ENCODE results near the gene CNPY4. TPM values are rescaled to one million over a fixed set of nuclear protein-coding genes. Genes with fewer than 3 reads are reported as not detected.
A peak's percentile ranks its signal among the peaks of the same experiment; 100 is the strongest.
"Not testable (repeated sequence)": the region's sequence is repeated elsewhere in the genome, so short reads cannot be mapped to it uniquely, and the experiment has no call there.

The CNPY4 gene
- total RNA-seq, 1 donor from 2014 or later, result 9.2 TPM

DNA sequence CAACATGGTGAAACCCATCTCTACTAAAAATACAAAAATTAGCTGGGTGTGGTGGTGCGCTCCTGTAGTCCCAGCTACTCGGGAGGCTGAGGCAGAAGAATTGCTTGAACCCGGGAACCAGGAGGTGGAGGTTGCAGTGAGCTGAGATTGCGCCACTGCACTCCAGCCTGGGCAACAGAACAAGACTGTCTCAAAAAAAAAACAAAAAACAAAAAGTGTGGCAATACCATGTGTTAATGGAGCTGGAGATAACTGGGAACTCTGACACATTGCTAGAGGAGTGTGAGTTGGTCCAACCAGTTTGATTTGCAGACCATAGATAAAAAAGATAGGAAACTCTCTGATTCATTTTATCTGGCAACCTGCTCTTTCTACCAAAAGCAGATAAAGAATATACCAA lies 26.9 kb downstream of the CNPY4 start:
- DNase-seq (ENCODE audit: low spot score), result not testable (repeated sequence)

DNA sequence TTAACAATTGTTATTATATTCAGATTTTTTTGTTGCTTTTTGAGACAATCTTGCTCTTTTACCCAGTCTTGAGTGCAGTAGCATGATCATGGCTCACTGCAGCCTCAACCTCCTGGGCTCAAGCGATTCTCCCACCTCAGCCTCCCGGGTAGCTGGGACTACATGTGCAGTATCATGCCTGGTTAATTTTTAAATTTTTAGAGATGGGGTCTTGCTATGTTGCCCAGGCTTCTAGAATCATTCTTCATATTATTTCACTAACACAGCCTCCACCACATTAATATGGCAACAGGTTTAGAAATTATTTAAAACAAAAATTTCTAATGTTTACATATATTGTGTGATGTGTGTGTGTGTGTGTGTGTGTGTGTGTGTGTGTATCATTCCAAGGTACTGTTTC lies 27.8 kb downstream of the CNPY4 start:
- DNase-seq (ENCODE audit: low spot score), result no peak

DNA sequence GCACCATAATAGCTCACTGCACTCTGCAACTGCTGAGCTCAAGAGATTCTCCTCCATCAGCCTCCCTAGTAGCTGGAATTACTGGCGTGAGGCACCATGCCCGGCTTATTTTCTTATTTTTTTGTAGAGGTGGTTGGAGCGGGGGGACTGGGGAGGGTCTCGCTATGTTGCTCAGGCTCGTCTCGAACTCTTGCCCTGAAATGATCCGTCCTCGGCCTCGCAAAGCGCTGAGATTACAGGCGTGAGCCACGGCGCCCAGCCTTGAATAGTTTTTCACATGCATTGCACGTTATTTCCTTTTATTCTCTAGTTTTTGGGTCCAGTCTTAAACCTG lies 28.8 kb downstream of the CNPY4 start:
- no peak for DNase-seq (ENCODE audit: low spot score)

DNA sequence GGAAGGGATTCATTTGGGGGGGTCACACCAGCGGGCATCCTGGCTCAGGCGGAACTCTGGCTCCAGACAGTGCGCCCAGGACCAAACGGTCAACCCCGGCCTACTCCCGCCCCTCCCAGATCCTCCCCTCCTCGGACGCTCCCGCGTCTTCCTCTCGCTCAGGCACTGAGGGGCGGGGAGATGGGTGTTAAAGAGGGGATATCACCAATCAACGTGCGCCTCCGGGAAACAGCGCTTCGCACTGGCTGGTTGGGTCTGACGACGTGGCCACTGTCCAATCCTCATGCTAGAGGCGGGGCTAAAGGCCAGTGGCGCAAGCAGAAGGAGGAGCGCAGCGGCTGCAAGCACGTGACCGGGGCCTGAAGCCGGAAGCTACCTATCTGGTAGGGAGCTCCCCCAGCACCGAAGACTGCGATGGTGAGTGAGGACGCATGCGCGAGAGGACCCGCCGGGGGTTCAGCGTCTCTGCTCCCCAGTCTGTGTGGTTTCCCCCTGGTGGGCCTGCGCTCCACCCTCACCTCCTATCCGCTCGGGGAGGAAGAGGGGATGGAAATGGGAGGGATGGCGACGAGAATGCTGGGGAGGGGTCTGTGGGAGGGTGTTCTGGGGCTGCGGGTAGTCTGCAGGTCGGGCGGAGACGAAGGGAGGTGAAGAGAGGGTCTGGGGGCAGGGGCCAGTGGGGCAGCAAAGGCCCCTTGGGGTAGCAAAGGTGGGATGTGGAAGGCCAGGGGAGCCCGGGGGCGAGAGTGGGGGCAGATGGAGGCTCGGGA lies 29.3 kb downstream of the CNPY4 start, which contains the start of gene LAMTOR4:
Gene LAMTOR4, plus strand, starts transcription at position 360 of the 770 bp plus-strand sequence. Its CDS starts 55 bp downstream, at position 415.
- DNase-seq (ENCODE audit: low spot score), result peak; percentile 99

DNA sequence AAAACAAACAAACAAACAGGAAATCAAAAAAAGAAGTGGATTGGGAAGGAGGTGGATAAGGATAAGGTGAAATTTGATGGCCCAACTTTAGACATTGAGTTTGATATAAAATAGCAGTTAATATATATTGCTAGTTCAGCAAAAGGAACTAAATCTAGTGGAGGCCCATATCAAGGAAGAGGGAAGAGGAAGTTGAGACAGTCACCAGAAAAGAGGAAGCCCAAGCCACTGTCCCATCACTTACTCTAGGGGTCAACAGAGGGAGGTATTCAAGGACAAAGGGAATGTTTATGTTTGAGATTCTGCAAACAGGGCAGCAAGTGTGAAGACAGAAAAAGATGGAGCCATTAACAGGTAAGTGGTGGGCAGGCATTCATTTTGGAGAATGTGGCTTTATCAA lies 33.0 kb downstream of the CNPY4 start:
- no peak for DNase-seq (ENCODE audit: low spot score)

DNA sequence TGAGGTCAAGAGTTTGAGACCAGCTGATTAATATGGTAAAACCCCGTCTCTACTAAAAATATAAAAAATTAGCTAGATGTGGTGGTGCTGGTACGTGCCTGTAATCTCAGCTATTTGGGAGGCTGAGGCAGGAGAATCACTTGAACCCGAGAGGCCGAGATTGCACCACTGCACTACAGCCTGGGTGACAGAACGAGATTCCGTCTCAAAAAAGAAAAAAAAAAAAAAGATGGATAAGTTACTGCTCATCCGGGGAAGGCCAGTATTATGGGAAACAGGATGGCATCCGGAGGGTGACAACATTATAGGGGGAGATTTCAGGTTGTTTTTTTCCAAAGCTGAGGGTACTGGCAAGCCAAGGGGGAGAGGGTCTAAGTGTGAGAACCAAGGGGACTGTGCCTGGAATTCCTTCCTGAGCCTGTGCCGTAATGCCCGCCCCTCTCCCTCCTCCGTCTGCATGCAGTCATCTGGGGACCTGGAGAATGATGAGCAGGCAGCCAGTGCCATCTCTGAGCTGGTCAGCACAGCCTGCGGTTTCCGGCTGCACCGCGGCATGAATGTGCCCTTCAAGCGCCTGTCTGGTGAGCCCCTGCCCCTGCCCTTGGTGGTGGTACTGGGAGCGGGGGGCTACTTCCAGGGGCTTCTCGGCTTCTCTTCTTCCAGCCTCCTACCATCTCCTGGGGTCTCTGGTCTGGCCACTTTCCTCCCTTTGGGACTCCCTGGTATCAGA lies 33.7 kb downstream of the CNPY4 start:
- DNase-seq (ENCODE audit: low spot score), result no peak

DNA sequence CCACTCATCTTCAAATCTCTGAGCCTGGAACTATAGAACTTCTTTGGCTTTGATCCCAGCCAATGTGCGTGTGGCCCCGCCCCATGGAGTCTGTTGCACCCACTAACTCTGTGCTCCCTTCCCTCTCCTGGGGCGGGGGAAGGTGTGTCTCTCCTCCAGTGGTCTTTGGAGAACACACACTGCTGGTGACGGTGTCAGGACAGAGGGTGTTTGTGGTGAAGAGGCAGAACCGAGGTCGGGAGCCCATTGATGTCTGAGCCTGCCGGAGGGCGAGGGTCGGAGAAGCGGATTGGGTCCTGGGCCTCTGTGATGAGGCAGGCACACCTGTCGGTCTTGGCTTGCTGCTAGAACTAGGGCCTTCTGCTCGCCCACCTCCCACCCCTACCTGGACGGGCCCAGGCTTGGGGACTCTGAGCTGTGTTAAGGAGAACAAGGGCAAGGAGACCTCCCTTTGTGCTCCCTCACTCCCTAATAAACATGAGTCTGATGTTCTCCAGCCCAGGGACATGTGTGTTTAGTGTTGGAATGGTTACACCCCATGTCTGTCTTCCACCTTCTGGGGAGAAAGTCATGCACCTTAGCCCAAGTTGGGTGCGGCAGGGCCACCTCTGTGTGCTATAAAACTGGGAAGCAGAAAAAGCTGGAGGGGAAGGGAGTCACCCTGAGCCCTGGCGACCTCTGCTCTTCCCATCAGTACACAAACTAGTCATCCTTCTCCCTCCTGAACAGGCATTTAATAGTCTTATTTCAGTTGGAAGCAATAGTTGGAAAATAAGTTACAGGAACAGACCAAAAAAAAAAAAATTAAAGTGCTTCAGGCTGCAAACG lies 34.5 kb downstream of the CNPY4 start:
- DNase-seq (ENCODE audit: low spot score), result no peak

DNA sequence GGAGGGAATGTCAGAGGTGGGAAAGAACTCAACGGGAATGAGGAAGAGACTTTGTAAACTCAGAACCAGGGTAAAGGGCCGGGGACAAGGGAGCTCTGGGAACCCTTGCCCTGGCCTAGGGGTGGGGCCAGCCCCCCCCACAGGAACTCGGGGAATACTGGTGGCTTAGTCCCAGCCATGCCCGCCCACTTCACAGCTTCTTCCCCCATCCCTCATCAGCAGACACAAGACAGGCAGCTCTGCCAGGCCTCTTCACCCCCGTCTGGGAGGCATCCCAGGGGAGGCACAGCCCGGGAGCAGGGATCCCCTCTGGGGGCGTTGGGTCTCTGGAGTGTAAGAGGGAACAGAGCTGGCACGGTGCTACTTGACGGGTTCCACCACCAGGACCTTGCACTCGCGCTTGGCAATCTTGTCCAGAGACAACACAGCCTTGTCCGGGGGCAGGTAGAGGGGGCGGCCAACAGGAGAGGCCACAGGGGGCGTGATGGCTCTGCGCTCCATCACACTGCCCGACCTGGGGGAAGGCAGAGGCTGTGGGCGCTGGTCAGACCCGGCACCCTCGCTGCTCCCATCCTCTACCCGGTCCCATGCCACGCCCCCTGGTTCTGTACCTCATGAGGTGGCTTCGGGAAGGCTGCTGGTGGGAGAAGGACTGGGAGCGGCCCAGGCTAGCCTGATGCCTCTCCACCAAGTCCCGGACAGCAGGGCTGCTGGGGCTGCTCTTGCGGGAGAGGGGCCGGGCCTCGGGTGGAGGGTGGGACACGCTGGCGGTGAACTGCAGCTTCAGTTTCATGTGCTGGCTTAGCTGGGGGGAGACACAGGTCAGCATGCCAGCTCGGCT lies 35.4 kb downstream of the CNPY4 start:
- DNase-seq (ENCODE audit: low spot score), result no peak

DNA sequence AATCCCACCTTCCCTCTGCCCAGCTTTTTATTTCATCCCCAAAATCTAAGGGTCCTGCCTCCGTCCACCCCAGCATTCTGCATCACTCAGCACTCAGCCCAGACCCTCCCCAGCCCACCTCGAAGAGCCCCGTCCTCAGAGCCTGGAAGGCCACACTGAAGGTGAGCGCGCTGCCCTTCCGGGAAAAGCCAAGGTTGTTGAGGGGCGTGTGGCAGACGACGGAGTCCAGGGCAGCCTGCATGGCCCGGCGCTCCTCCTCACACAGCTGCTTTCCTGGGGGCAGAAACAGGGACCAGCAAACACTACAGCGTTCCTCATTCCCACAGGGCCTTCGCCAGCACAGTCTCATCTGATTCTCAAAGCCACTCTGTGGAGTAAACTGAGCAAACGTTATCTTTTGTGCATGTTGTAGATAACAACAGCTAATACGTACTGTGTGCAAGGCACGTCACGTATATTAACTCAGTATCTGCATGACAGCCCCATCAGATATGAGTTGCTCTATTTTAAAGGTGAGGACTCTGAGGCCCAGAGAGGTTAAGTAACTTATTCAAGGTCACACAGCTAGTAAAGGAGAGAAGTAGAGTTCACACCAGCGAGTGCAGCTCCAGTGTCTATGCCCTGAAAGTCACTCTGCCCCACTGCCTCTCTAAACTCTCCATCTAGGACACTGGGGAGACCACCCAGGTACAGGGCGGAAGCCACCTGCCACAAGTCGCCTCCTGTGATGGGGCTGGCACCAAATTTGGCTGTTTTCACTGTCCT lies 36.3 kb downstream of the CNPY4 start:
- DNase-seq (ENCODE audit: low spot score), result no peak

DNA sequence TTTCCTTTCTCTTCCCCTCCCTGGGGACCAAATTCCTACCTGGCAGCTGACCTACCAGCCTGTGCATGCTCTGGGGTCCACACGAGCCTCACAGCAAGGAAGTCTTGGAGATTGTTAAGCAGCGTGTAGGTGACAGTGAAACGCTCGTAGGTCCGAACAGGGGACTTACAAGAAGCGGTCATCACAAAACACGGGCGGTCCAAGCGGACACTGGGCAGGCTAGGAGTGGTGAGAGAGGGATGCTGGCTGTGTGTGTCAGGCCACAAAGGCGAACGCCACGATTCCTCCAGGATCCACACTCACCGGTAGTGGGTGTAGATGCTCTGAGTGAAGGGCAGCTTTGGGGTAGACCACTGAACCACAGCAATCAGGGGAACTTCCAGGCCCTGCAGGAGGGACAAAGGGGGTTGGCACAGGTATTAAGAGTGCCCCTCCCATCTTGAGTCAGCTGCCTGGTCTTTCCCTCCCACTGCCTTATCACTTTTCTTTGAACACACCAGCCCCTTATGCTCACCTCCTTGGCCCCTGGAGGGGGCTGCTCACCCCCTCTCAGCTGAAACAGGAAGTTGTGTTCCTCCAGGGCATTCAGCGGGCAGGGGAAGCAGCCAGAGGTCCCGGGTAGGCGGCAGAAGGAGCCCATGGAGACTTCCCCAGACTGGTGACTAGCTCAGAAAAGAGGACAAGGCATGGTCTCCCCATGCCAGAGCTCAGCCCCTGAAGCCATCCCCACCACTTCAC lies 37.1 kb downstream of the CNPY4 start:
- DNase-seq (ENCODE audit: low spot score), result no peak

DNA sequence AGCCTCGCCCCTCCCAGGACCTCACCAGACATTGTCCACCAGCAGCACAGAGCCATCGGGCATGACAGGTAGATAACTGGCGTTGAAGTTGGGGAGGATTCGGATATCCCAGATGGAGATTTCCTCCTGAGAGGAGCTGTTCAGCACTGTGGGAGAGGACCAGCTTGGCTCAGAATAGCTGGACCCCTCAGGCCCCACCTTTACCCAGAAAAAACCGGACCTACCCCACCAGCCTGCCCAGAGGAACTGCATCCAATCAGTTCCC lies 37.6 kb downstream of the CNPY4 start:
- DNase-seq (ENCODE audit: low spot score), result no peak

DNA sequence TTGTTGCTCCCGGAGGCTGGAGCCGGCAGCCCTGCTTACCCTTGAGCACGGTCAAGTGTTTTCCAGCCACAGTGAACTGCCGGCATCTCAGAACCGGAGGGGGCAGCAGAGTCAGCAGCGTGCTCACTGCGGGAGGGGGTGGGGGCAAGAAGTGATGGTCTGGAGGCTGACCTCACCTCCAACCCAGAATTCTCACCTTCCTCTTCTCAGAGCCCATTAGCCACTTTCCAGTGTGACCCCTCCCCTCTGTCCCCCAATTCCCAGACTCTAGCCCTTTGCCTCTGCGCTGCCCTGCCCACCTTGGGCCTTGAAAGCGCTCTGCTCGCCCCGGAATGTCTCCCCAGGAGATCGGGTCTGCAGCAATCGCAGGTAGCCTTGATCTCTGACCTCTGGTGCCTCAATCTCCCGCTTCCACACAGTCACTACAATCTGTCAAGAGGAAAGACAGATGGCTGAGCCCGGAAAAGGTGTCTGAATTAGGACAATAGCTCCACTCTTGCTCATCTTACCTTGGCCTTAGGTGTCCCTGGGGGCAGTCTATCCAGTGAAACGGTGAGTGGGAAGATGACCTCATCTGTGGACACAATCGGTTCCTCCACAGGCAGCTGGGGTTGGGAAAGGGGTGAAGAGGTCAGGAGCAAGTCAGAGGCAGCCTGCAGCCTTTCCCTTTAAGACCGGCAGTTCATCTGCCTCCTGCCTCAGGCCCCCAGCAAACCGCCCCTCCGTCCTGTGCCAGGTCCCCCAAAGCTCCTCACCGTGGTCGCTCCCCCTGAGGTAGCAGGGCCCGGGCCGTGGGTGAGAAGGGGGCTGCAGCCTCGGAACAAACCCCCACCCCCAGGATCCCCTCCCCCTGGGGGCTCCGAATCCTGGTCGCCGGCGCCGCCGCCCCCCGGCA lies 38.1 kb downstream of the CNPY4 start:
- no peak for DNase-seq (ENCODE audit: low spot score)

DNA sequence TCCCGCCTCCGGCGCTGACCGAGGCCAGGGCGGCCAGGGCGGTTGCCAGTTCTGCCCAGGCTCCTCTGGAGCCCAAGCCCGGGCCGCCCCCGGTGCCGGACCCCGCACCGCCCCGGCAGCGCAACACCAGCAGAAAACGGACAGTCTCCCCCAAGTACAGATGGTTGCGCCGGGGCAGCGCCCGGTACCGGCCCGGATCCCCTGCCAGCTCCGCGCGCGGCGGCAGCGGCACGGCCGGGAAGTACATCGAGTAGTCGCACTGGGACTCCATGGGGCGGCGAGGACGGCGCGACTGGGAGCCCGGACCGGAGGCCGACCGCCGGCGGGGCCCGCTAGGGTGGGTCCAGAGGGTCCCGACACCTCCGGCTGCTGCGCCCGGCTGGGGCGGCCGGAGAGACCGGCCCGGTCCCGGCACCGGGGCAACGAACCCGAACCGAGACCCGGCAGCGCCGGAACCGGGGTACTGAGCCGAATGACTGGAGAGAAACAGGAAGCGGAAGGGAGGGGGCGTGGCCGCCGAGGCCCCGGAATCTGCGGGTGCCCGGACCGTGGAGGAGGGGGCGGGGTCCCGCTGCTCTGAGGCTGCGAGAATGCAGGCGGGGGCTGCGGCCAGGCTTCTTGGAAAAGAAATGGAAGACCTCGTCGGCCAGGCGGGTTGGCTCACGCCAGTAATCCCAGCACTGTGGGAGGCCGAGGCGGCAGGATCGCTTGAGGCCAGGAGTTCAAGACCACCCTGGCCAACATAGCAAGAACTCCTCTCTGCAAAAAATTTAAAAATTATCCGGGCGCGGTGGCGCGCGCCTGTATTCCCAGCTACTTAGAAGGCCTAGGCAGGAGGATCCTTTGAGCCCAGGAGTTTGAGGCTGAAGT lies 39.0 kb downstream of the CNPY4 start, which contains the start of gene TRAPPC14:
Gene TRAPPC14, minus strand, starts transcription at position 495 of the 870 bp plus-strand sequence. Its CDS starts 224 bp downstream, at position 271.
- DNase-seq (ENCODE audit: low spot score), result peak; percentile 97

DNA sequence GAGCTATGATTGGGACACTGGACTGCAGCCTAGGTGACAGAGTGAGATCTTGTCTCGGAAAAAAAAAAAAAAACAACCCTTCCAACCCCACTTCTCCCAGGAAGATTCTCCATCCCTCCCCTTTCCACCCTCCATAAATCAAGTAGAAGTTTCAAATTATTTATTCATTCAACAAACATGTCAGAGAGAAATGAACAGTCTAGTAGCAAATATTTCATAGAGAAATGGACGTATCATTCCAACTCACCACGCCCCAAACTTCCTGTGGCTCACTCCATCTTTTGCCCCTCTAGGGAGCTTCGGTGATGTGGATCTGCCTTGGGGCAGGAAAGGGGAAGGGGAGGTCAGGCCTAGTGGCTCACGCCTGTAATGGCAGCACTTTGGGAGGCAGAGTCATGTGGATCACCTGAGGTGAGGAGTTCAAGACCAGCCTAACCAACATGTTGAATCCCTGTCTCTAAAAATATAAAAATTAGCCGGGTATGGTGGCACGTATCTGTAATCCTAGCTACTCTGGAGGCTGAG lies 39.7 kb downstream of the CNPY4 start:
- DNase-seq (ENCODE audit: low spot score), result no peak

DNA sequence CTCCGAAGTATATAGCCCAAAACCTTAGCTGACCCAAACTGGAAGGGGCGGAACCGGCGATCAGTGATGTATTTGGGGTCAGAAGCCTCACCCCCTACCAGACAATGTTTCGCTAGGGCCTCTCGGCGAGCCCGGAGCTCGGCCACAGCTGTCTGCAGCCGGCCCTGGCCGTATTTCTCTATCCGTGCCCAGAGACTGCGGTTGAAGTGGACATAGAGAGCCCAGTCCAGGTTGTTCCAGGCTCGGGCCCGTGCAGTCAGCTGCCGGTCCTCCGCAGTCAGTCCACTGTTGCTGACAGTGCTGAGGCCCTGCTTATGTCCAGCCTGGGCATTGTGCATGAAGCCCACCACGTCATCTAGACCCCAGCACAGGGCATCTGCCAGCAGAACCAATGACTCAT lies 40.6 kb downstream of the CNPY4 start:
- no peak for DNase-seq (ENCODE audit: low spot score)

DNA sequence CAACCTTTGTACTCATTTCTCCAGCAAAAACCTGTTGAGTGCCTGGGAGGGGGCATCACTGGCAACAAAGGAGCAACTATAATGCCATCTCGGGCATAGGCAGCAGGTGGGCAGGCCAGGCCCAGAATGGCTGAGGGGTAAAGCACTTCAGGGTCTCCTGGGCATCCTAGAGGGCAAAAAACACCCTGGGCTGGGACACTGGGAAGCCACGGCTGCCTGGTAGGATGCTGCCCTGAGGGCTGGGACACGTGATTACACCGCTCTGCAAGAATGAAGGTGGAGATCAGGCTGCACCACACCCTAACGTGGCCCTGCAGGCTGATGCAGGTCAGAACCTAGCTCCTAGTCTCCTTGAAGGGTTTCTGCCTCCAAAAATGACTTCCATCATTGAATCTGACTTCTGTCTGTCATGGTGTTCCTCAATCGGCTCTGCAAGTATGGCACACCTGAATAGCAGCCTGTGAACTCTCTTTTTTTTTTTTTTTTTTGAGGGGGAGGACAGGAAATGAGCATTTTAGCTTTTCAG lies 43.6 kb downstream of the CNPY4 start:
- DNase-seq (ENCODE audit: low spot score), result no peak

DNA sequence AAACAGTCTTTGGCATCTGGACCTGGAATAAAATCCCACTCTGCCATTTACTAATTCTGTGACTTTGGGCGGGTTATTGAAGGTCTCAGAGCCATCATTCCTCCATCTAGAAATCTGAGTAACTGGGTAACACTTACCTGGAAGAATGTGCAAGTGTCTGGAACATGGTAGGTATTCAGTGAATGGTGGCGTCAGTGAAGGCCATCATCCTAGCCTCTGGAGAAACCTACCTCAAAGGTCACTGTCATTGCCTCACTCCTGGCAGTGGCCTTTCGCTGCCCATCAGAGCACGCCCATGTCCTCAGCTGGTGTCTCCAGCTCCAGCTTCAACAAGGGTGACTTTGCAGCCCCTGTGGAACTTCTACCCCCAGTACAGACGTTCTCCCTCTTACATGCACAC lies 44.4 kb downstream of the CNPY4 start:
- no peak for DNase-seq (ENCODE audit: low spot score)

All from mesenteric fat pad (tissue), 1 donor.